Jurkat, Clone E6-1 (cell line): ENCODE measurements around the gene AGAP1.

Experiments used
- DNase-seq: peaks from one replicate; pipeline ENCODE4 v3.0.0-alpha.2; 2011; ENCODE audit warnings: low read depth, low spot score
- H3K4me3 ChIP-seq: 2 replicates; pipeline ENCODE4 v1.5.1; 2011; ENCODE audit warnings: mild to moderate bottlenecking, low read length, control low read depth, moderate library complexity

The AGAP1 gene

GRCh38 chr2:235958931-235959410, 465.1 kb downstream of the AGAP1 start:
- no peak overlapping the region for H3K4me3 ChIP-seq
- DNase-seq: no peak

- DNase-seq: no peak
- no peak overlapping the region for H3K4me3 ChIP-seq
These were observed 466.3 kb downstream of the AGAP1 start for GRCh38 chr2:235960011-235960715.

DNA sequence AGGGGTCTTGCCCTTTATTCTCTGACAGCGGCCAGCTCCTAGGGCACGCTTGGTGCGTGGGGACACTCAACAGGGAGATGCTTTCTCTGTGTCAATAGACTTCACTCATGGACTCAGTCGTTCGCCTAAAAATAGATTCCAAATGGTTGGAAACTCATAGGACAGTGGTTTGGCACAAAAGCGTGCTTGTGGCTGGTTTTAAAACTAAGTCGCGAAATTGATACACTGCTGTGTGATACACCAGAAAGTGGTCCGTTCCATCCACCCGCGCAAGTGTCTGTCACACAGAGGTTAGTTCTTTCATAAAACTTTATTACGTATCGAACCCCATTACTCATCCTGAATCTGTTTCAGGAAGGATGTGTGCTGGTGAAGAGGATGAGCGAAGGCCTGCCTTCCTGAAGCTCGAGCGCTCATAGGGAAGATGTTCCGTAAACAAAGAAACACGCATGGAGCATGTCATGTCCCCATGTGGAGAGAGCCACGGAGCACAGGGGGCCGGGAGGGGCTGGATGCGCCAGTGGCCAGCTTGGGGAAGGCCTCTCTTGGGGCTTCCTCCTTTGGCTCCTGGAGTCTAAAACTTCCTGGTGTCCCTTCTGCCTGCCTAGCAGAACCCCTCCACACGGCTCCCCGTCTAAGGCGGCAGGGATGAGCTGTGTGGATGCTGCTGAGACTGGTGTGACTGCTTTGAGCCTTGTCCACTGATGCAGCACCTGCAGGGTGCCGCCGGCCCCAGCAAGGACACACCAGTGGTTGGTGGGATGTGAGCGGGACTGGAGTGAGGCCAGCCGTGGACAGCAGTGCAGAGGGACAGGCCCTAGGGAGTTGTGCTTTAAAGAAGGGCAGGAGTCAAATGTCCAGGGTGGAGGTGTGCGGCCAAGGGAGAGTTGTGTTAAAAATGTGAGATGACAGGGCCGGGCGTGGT, 467.1 kb downstream of the AGAP1 start:
- no peak for DNase-seq

GRCh38 chr2:235961711-235962110, 467.9 kb downstream of the AGAP1 start:
- no peak for DNase-seq
- no peak overlapping the region for H3K4me3 ChIP-seq

More for the DNA sequence above, 467.1 kb downstream of the AGAP1 start:
- no peak overlapping the region for H3K4me3 ChIP-seq

- H3K4me3 ChIP-seq: no peak overlapping the region
- DNase-seq: no peak
These were observed 470.2 kb downstream of the AGAP1 start for GRCh38 chr2:235963853-235964577.

GRCh38 chr2:235964787-235965390, 471.0 kb downstream of the AGAP1 start:
- H3K4me3 ChIP-seq: no peak overlapping the region
- no peak for DNase-seq

DNA sequence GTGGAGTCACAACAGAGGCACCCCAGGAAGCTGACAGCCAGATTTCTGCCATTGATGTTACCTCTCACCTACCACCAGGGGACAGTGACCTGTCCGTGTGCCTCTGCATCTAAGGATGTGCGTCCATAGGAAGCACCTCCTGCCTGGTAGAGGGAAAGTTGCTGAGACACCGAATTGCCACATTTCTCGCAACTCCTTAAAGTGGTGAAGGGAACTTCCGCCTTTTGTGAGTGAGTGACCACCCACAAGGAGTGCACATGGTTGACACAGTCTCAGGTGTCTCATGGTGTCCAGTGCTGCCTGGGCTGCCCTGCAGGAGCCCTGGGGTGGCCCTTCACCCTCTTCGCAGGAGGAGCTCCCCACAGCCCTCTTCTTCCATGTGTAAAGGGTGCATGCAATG, 472.6 kb downstream of the AGAP1 start:
- DNase-seq: no peak
- H3K4me3 ChIP-seq: no peak overlapping the region

- H3K4me3 ChIP-seq: no peak overlapping the region
- no peak for DNase-seq
These were observed 473.3 kb downstream of the AGAP1 start for GRCh38 chr2:235966932-235967757.

DNA sequence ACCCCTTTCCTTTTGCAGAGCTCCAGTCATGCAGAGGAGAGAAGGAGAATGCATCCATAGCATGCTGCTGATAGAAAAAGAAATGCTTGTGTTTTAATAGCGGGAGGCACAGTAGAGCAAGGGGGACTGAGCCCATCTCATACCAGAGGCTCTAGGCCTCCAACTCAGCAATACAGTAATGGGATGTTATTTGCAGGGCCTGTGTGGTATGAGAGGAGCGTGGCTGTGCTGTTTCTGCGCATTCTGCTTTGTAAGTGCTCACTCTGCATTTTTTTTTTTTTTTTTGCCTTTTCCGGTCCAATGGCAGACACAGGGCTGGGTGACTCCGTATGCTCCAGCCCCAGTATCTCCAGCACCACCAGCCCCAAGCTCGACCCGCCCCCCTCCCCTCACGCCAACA, 474.3 kb downstream of the AGAP1 start:
- no peak overlapping the region for H3K4me3 ChIP-seq
- no peak for DNase-seq

GRCh38 chr2:235968616-235969324, 474.9 kb downstream of the AGAP1 start:
- no peak for DNase-seq
- no peak overlapping the region for H3K4me3 ChIP-seq

DNA sequence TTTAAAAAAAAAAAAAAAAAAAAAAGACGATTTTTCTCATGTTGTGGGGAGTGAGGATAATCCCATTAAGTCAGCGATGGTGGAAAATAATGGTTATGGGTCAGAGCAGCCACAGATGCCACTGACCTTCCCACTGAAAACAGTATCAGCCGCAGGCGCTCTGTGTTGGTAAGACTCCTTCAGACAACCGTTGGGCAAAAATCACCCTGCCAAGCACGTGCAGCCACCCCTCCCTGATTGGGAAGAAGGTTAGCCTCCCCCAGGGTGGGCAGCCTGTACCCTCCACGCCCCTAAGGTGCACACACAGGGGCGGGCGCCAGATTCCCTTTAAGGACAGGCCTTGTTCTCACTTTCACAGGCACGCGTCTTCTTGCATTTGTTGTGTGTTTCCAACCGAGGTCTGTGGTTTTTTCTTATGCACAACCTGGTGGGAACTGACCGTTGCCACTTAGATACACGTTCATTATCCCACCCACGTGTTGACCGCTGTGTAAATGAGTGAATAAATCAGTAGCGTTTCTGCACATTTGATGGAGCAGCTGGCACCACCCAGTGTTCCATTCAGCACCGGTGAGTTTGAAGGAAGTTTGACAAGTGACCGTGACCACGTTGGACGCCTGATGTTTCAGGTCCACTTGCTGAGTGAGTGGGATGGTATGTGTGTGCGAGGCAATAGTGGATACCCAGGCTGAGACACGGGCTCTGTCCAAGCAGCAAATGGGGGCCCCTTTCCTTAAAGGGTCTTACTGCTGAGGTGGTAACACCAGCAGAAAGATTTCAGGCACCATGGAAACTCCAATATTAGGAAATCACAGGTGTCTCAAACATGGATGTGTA, 476.6 kb downstream of the AGAP1 start:
- no peak overlapping the region for H3K4me3 ChIP-seq
- DNase-seq: no peak

DNA sequence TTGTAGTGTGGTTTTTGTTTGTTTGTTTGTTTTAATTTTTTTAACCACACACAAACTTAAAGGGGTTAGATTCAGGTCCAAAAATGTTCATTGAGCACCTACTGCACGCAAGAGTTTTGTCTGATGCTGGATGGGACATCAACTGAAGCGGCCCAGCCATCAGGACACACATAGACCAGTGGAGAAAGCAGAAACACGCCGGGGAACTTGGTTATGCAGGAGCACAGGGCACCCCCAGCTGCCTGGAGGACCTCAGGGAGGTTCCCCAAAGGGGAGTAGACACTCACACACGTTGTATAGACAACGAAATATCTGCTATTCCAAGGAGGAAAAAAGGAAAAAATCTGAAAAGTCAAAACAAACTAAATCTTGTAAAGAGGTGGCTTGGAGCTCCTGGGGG, 482.7 kb downstream of the AGAP1 start:
- no peak for DNase-seq
- H3K4me3 ChIP-seq: no peak overlapping the region

GRCh38 chr2:235976956-235977355, 483.1 kb downstream of the AGAP1 start:
- DNase-seq: no peak
- H3K4me3 ChIP-seq: no peak overlapping the region

DNA sequence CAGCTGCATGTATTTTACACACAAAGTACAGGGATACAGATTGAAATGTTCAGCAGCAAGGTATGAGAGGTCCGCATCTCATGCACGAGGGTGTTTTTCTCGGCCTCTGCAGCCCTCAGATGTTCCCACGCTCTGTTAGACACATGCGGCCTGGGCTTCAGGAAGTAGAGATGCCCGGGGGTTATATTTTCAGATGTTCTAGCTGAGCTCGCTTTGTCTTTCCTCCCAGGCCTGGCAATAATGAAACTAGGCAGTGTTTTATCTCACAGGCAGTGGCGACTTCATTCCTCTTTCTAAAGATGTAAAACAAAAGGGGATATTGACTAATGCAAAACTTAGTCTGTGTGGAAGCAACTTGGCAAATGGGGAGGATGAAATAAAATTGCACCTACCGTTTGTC, 483.6 kb downstream of the AGAP1 start:
- no peak overlapping the region for H3K4me3 ChIP-seq
- no peak for DNase-seq

DNA sequence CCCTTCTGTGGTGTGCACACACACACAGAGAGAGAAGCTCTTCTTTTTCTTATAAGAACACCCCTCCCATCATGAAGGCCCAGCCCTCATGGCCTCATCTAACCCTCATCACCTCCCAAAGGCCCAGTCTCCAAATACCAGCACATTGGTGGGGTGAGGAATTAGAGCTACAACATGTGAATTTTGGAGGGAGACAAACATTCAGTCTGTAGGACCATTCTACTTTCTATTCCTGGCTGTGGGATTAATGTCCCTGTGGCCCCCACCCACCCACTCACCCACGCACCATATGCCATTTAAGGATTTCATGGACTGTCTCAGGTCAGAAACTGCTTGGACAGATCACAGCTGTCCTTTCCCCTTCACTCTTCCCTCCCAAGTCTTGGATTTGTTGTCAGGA, 484.2 kb downstream of the AGAP1 start:
- no peak overlapping the region for H3K4me3 ChIP-seq
- DNase-seq: no peak

- no peak overlapping the region for H3K4me3 ChIP-seq
- no peak for DNase-seq
These were observed 485.2 kb downstream of the AGAP1 start for GRCh38 chr2:235979037-235979436.
